HG02571 (cell line): ENCODE measurements around the gene GRIP2.

Experiments used
- ATAC-seq: cut with Tn5 transposase; IDR thresholded peaks from one replicate; pipeline ENCODE4 v1.9.1; 2021; ENCODE audit warnings: mild to moderate bottlenecking, moderate library complexity; ENCODE audit not compliant: unreplicated experiment

GRIP2 gene

GRCh38 chr3:14471690-14472089 is 68.5 kb downstream of the GRIP2 start:
- ATAC-seq = no peak

- ATAC-seq = no peak
Measured at GRCh38 chr3:14471016-14471415, 69.1 kb downstream of the GRIP2 start.

- no peak for ATAC-seq
Measured at GRCh38 chr3:14470461-14470860, 69.7 kb downstream of the GRIP2 start.

- ATAC-seq = no peak
Measured at GRCh38 chr3:14468621-14468981, 71.5 kb downstream of the GRIP2 start.

- no peak for ATAC-seq
Measured at GRCh38 chr3:14467814-14468620, 72.1 kb downstream of the GRIP2 start.

GRCh38 chr3:14466179-14466903 is 73.8 kb downstream of the GRIP2 start:
- ATAC-seq = no peak

- no peak for ATAC-seq
Measured at GRCh38 chr3:14465425-14465824, 74.7 kb downstream of the GRIP2 start.

- ATAC-seq = no peak
Measured at GRCh38 chr3:14464521-14464920, 75.6 kb downstream of the GRIP2 start.

GRCh38 chr3:14464141-14464465 is 76.0 kb downstream of the GRIP2 start:
- no peak for ATAC-seq

- no peak for ATAC-seq
Measured at GRCh38 chr3:14463330-14464140, 76.6 kb downstream of the GRIP2 start.

GRCh38 chr3:14462738-14463137 is 77.4 kb downstream of the GRIP2 start:
- ATAC-seq = no peak

- ATAC-seq = no peak
Measured at GRCh38 chr3:14461748-14462324, 78.3 kb downstream of the GRIP2 start.

GRCh38 chr3:14461006-14461747 is 79.0 kb downstream of the GRIP2 start:
- no peak for ATAC-seq

GRCh38 chr3:14460342-14461005 is 79.7 kb downstream of the GRIP2 start:
- no peak for ATAC-seq

GRCh38 chr3:14459787-14460186 is 80.4 kb downstream of the GRIP2 start:
- ATAC-seq = no peak

- no peak for ATAC-seq
Measured at GRCh38 chr3:14459384-14459783, 80.8 kb downstream of the GRIP2 start.

GRCh38 chr3:14458434-14459275 is 81.5 kb downstream of the GRIP2 start:
- ATAC-seq = no peak

- no peak for ATAC-seq
Measured at GRCh38 chr3:14457999-14458398, 82.1 kb downstream of the GRIP2 start.

GRCh38 chr3:14457481-14457880 is 82.7 kb downstream of the GRIP2 start:
- ATAC-seq = no peak
